Keratinocyte (primary cell): ENCODE results near the gene RAB11A. TPM values are rescaled to one million over a fixed set of nuclear protein-coding genes. Genes with fewer than 3 reads are reported as not detected.

Experiments used
- DNase-seq: peaks from one replicate; pipeline ENCODE4 v3.0.0-alpha.2; 2011; ENCODE audit warnings: low read depth, missing footprints, low spot score
- FAIRE-seq: peaks from 2 replicates; lab custom pipeline; 2011; peaks lifted over from hg19 to GRCh38; lab: Jason Lieb, UNC
- H2AFZ ChIP-seq: 2 replicates; pipeline ENCODE4 v1.6.0; 2012; ENCODE audit warnings: low read length, control low read depth, inconsistent platforms; ENCODE audit not compliant: control insufficient read depth
- H3K27ac ChIP-seq: 2 replicates; pipeline ENCODE4 v1.5.1; 2011; ENCODE audit warnings: low read length; ENCODE audit not compliant: control insufficient read depth, insufficient read depth
- H3K27me3 ChIP-seq: 3 replicates; pipeline ENCODE4 v1.6.0; 2011; ENCODE audit warnings: low read length; ENCODE audit not compliant: control insufficient read depth, insufficient read depth; ENCODE audit errors: extremely low read depth
- H3K36me3 ChIP-seq, 2 experiments: 2 replicates in 1 of 2; 3 replicates in 1 of 2; pipeline ENCODE4 v1.5.1; 2011; ENCODE audit warnings: low read length in 2 of 2, mild to moderate bottlenecking in 1 of 2; ENCODE audit not compliant: control insufficient read depth in 2 of 2, insufficient read depth in 2 of 2; ENCODE audit errors: extremely low read depth in 1 of 2
- H3K4me1 ChIP-seq: 3 replicates; pipeline ENCODE4 v1.5.1; 2011; ENCODE audit warnings: low read length; ENCODE audit not compliant: control insufficient read depth, insufficient read depth; ENCODE audit errors: extremely low read depth
- H3K4me2 ChIP-seq: 3 replicates; pipeline ENCODE4 v1.6.0; 2011; ENCODE audit warnings: low read depth, low read length; ENCODE audit not compliant: control insufficient read depth, insufficient read depth; ENCODE audit errors: extremely low read depth
- H3K4me3 ChIP-seq, 3 experiments: fragments of 200-600 bp in 1 of 3; sonication (generic) in 1 of 3; 2 replicates in 2 of 3; 3 replicates in 1 of 3; pipeline ENCODE4 v1.5.1; 2011 to 2016; ENCODE audit warnings: low read length in 3 of 3, mild to moderate bottlenecking in 3 of 3, control low read depth in 2 of 3, inconsistent platforms in 1 of 3, low read depth in 1 of 3, mixed read lengths in 1 of 3, mixed run types in 1 of 3, moderate library complexity in 1 of 3; ENCODE audit not compliant: control insufficient read depth in 2 of 3, insufficient read depth in 2 of 3; ENCODE audit errors: extremely low read depth in 1 of 3
- H3K79me2 ChIP-seq: 2 replicates; pipeline ENCODE4 v1.6.0; 2012; ENCODE audit warnings: low read length; ENCODE audit not compliant: control insufficient read depth, insufficient read depth
- H3K9ac ChIP-seq: 3 replicates; pipeline ENCODE4 v1.6.0; 2011; ENCODE audit warnings: low read length; ENCODE audit not compliant: control insufficient read depth, insufficient read depth; ENCODE audit errors: extremely low read depth
- H3K9me1 ChIP-seq: 3 replicates; pipeline ENCODE4 v1.6.0; 2011; ENCODE audit warnings: low read length; ENCODE audit not compliant: control insufficient read depth, insufficient read depth; ENCODE audit errors: extremely low read depth
- H3K9me3 ChIP-seq: 2 replicates; pipeline ENCODE4 v1.5.1; 2012; ENCODE audit warnings: low read depth, low read length; ENCODE audit not compliant: control insufficient read depth
- H4K20me1 ChIP-seq: 3 replicates; pipeline ENCODE4 v1.6.0; 2011; ENCODE audit warnings: low read length; ENCODE audit not compliant: control insufficient read depth, insufficient read depth; ENCODE audit errors: extremely low read depth
- EZH2 ChIP-seq: IDR thresholded peaks from one replicate; pipeline ENCODE4 v1.6.1; 2012; ENCODE audit warnings: inconsistent platforms, mild to moderate bottlenecking, low read length, moderate library complexity
- dilution Hi-C: fragments of 300-500 bp; cut with MboI; formaldehyde crosslinking; loops from one replicate; pipeline ENCODE4 v1.7.0; 2020; ENCODE audit warnings: low sequenced_read_pairs; ENCODE audit not compliant: extremely low pct_ligation_motif_present
- polyA plus RNA-seq, 5 experiments: library from polyadenylated mRNA; depleted of rRNA in 3 of 5; stranded (reverse) in 3 of 5; stranded (forward) in 1 of 5; unstranded in 1 of 5; fragments of >200 nt; gene quantifications; 1 replicate in 1 of 5; 2 replicates in 3 of 5; 3 replicates in 1 of 5; pipeline versions ENCODE4 v1.2.1 to v1.2.3, GENCODE V29; 2011 to 2012; ENCODE audit warnings: missing spikeins in 2 of 5, low read depth in 1 of 5, low replicate concordance in 1 of 5
- TF ChIP-seq, protein P1 (sequence below), 3 experiments: IDR thresholded peaks in 1 of 3; conservative IDR thresholded peaks in 1 of 3; optimal IDR thresholded peaks in 1 of 3; 2 replicates in 2 of 3; 3 replicates in 1 of 3; pipeline versions ENCODE3 to v1.5.1; 2011; ENCODE audit warnings: low read length in 3 of 3, mild to moderate bottlenecking in 3 of 3, moderate library complexity in 2 of 3, control low read depth in 1 of 3, inconsistent platforms in 1 of 3; ENCODE audit not compliant: insufficient read depth in 2 of 3; ENCODE audit errors: extremely low read depth in 1 of 3

RAB11A gene
- polyA plus RNA-seq, 1 donor (not counting 4 experiments of a cell fraction or from before 2014, with no cell fraction given) = 537 TPM

DNA sequence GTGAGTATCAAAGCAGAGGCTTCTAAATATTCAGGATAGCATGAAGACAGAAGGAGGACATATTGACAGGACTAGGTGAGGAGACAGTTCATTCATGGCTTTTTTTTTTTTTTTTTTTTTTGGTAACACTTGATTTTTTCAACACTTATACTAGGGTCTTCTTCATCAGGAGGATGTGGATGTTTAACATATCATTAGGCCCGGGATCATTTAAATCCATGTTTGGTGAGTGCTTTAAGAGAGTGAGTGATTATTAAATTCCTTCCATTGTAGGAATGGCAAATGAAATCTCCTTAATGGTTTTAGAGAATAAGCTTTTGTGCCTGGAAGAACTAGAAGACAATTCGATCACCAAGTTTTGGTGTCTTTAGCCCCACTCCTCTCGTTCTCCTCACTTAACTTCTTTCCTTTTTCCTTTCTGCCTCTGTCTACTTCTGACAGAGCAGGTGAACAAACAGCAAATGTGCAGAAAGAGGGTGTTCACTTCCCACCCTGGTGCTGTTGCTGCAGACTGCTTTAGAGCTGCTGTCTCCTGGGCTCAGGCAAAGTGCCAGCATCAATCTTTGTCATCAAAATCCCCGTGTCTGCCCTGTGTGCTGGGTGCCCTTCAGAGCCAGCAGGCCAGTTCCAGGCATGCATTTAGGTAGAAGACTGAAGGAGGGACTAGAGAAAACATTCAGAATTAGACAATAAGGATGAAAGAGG, 35.6 kb upstream of the RAB11A start:
- DNase-seq (no peak), FAIRE-seq (no peak)
- dilution Hi-C loops = no loop called here
- H3K4me3 ChIP-seq = no peak overlapping the region
- H3K79me2 ChIP-seq = no peaks in the 10 kb centered on the region
- peak overlapping the region; percentile 90 for H2AFZ ChIP-seq
- H3K27ac ChIP-seq = no peak overlapping the region
- H3K36me3 ChIP-seq = no peaks in the 10 kb centered on the region
- TF ChIP-seq, protein P1, sequence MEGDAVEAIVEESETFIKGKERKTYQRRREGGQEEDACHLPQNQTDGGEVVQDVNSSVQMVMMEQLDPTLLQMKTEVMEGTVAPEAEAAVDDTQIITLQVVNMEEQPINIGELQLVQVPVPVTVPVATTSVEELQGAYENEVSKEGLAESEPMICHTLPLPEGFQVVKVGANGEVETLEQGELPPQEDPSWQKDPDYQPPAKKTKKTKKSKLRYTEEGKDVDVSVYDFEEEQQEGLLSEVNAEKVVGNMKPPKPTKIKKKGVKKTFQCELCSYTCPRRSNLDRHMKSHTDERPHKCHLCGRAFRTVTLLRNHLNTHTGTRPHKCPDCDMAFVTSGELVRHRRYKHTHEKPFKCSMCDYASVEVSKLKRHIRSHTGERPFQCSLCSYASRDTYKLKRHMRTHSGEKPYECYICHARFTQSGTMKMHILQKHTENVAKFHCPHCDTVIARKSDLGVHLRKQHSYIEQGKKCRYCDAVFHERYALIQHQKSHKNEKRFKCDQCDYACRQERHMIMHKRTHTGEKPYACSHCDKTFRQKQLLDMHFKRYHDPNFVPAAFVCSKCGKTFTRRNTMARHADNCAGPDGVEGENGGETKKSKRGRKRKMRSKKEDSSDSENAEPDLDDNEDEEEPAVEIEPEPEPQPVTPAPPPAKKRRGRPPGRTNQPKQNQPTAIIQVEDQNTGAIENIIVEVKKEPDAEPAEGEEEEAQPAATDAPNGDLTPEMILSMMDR (optimal IDR thresholded peaks at IDR 0.05 in 1 of 3, IDR thresholded peaks at IDR 0.05 in 1 of 3, conservative IDR thresholded peaks at IDR 0.05 in 1 of 3; ENCODE audit: extremely low read depth in 1 of 3, insufficient read depth in 2 of 3, low read length in 3 of 3) = no peak
- no peak overlapping the region for H3K4me2 ChIP-seq
- no peak overlapping the region for H3K9ac ChIP-seq
- no peaks in the 10 kb centered on the region for H3K9me1 ChIP-seq
- peaks cover 12% of the 10 kb centered on the region for H3K4me1 ChIP-seq
- H4K20me1 ChIP-seq = no peaks in the 10 kb centered on the region
- H3K9me3 ChIP-seq = no peaks in the 10 kb centered on the region
- H3K27me3 ChIP-seq = no peaks in the 10 kb centered on the region

DNA sequence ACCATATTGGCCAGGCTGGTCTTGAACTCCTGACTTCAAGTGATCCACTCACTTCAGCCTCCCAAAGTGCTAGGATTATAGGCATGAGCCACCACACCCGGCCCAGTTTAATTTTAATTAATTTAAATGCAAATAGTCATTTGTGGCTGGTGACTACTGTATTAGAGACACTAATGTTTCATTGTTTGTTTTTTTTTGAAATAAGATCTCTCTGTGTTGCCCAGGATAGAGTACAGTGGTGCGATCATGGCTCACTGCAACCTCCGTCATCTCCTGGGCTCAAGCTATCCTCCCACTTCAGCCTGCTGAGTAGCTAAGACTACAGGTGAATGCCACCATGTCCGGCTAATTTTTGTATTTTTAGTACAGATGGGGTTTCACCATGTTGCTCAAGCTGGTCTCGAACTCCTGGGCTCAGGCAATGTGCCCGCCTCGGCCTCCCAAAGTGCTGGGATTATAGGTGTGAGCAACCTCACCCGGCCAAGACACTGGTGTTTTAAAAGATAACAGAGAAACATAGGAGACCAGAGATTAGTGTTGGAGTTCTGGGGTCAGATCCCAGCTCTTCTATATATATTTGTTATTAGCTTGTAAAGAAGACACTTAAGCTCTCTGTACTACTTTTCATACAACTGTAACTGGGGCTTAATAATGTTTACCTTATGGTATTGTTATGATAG, 34.5 kb upstream of the RAB11A start:
- DNase-seq (no peak), FAIRE-seq (no peak)
- Histone ChIP-seq H3K9me1 (no peaks in the 10 kb centered on the region), H3K4me2 (no peak overlapping the region), H3K27ac (no peak overlapping the region), H4K20me1 (no peaks in the 10 kb centered on the region), H3K4me1 (peaks cover 12% of the 10 kb centered on the region), H3K9me3 (no peaks in the 10 kb centered on the region), H3K79me2 (no peaks in the 10 kb centered on the region), H3K36me3 (no peaks in the 10 kb centered on the region), H3K4me3 (no peak overlapping the region), H3K27me3 (no peaks in the 10 kb centered on the region), H2AFZ (no peak overlapping the region), H3K9ac (no peak overlapping the region)
- dilution Hi-C loops = no loop called here
- no peak for TF ChIP-seq EZH2
- TF ChIP-seq, protein P1 (optimal IDR thresholded peaks at IDR 0.05 in 1 of 3, IDR thresholded peaks at IDR 0.05 in 1 of 3, conservative IDR thresholded peaks at IDR 0.05 in 1 of 3; ENCODE audit: extremely low read depth in 1 of 3, insufficient read depth in 2 of 3, low read length in 3 of 3) = no peak
